Fibroblast of skin of right biceps (primary cell): ENCODE data around the gene SLC9A7.

Experiments
- DNase-seq: peaks from one replicate; pipeline ENCODE4 v3.0.0-alpha.2; 2013

The SLC9A7 gene

DNA sequence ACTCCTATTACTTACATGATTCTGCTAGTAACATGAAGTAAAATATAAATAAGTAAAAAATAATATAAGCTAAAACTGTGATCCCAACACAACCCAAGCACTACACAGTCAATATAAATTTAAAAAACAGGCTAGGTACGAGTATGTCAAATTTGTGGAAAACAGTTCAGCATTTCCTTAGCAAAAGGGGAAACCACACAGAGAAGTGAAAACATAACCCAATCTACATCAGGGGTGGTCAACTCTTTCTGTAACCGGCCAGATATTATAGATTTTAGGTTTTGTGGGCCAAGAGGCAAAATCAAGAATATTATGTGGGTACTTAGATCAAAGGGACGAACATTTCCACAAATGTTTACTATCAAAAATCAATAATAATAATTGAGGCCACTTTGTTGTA lies 115.3 kb downstream of the SLC9A7 start:
- DNase-seq: no peak

DNA sequence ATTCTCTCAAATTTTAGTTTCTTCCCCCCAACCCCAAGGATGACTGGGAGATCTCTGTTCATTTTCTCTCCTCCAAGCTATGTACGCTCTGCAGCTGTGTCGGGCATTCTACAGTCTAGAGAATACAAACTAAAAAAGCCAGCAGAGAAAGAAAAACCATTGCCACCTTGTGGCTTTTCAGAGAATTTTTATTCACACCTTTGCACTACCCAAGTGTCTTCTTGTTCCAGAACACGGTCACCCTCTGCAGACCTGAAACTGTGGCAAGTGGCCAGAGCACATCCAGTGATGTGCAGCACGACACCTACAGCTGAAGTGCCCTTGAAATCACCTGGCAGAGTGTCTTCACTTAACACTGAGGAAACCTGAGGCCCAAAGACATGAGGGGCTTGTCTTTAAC lies 116.8 kb downstream of the SLC9A7 start:
- peak; percentile 26 for DNase-seq

DNA sequence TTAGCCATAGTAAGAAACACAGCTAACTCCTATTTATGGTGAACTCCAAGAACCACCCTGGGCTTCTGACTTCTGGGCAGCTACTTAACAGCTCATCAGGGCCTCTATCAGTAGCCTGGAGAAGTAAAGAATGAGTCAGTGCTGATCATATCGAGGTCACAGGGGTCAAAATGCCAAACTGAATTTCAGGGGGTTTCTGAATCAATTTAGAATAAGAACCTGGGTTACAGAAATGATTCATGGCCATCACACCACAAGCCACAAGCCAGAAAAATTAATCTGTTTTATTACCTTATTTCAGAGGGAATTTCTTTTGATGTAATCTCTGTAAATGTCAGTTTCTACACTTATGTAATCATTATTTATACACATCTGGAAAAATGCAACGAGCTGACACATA lies 121.0 kb downstream of the SLC9A7 start:
- peak; percentile 59 for DNase-seq

GRCh38 chrX:46636223-46636622 lies 122.7 kb downstream of the SLC9A7 start:
- DNase-seq: no peak

- no peak for DNase-seq
These were observed 123.7 kb downstream of the SLC9A7 start for GRCh38 chrX:46635186-46635585.

DNA sequence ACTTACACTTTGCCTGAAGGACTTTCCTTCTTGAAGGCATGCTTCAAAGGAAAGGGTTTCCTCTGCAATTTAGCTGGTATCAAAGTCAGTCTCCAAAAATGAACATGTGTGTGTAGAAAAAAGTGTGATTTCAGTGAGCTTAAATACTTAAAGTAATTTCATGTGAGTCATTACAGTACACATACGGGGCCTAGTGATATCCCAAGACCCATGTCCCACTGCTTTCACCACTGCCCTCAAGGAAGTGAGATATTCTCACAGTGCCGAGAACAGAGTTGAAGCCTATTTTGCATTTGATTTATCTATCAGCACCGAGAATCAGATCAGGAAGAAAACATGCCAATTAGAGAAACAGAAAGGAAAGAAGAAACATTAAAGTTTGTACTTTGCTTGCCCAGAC lies 124.3 kb downstream of the SLC9A7 start:
- DNase-seq: no peak

GRCh38 chrX:46630141-46630540 lies 128.8 kb downstream of the SLC9A7 start:
- DNase-seq: peak; percentile 42

DNA sequence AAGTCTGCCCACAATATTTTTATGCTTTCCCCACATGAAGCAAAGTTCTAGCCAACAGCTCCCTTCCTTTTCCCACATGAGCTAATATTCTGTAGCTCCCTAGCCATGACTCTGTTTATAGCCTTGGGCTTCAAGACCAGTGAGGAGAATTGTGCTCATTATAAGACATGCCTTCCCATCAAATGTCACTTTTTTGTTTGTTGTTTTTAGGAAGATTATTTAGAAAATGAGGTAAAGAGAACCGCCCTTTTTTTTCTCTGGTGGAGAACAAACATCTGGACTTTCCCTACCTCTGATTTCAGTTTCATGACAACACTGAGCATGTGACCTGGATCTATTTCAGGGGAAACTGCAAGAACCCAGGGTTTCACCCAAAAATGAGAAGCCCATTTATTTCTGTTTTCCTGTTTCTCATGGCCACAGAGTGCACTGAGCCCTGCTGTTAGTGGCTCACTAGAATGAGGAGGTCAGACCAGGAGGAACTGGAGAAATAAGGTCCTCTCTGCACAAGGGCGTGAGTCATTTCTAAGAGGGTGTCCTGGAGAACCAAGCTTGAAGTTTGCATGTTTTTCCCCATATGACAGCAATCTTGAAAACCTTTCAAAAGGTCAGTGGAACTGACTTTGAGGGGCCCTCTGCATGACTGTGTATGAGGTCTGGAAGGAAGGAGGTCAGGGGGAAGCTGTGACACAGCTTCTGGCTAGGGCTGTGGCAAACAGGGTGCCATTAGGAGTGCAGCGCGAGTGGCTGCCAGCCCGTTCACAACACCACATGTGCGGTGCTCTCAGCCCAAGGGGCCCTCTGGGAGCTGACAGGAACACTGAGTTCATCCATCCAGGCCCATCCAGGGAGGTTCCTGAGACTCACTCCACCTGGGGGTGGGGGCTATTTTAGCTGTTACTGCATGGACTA lies 130.2 kb downstream of the SLC9A7 start:
- peak; percentile 11 for DNase-seq

DNA sequence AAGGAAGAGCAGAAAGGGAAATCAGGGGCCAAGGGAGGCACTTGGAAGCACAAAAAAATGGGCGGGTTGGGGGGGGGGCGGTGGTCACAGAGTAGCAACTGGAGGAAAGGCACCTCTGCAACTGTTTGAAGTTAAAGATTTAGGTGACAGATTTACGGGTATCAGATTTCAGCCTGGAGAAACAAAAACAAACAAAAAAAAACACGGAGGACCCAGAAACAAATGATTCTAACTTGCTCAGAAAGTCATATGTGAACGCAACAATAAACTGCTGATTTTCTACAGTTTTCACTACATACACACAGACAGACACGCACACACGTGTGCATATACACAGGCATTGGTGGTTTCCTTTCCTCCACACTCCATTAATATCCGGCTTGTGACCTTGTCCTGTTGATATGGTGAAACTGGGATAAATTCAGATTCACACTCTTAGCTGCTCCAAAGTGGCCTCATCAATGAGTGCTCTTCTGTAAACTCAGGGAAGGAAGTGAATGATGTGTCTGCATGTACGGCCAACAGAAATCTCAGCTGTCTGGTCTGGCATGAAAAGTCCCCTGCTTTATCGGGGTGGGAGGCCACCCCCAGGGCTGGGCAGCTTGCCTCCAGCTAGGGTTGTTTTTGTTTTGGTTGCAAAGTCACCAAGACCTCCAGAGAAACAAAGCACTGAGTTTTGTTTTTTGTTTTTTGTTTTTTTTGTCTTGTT lies 131.1 kb downstream of the SLC9A7 start:
- DNase-seq: no peak

DNA sequence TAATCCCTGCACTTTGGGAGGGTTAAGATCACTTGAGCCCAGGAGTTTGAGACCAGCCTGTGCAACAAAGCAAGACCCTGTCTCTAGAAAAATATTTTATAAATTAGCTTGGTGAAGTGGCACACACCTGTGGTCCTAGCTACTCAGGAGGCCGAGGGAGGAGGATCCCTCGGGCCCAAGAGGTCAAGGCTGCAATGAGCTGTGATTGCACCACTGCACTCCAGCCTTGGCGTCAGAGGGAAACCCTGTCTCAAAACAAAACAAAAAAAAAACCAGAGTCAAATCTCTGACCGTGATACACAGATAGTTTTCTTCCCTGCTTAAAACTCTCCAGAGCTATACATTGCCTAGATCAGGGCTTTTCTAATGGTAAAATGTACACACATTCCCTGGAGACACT lies 131.9 kb downstream of the SLC9A7 start:
- no peak for DNase-seq

- no peak for DNase-seq
These were observed 132.4 kb downstream of the SLC9A7 start for GRCh38 chrX:46626566-46626965.

GRCh38 chrX:46624090-46624786 lies 134.7 kb downstream of the SLC9A7 start:
- no peak for DNase-seq

DNA sequence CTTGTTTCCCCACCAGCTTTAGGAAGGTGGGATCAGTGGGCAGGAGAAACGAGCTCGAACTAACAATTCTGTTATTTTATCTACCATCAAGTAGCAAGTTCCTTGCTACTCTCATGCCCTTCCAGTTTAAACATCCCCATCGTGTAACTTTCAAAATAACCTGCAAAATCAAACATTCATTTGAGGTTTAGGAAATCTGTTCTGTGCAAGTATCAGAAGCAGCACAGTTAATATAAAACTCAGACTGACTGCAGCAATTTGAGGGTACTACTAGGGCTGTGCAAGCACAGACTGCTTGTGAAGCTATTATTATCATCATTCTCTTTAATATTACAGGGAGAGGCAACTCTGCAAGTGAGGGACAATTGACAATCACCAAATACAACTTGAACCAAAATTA lies 137.3 kb downstream of the SLC9A7 start:
- DNase-seq: no peak

DNA sequence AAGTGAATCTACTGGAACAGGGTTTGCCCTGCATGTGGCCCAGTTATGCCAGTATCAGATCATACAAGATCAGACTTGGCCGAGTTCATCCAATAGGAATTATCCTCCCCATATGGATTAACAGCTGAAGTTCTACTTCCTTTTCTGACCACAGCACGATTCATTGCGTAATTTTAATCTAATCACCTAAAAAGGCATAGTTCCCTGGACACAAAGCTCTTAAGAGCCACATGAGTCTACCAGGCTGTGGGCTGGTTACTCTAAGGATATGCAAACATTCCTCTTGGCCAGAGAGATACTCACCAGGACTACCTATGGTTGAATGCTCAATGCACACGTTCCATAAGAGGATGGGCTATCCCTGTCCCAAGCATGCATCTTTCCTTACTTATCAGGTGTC lies 138.4 kb downstream of the SLC9A7 start:
- DNase-seq: no peak

DNA sequence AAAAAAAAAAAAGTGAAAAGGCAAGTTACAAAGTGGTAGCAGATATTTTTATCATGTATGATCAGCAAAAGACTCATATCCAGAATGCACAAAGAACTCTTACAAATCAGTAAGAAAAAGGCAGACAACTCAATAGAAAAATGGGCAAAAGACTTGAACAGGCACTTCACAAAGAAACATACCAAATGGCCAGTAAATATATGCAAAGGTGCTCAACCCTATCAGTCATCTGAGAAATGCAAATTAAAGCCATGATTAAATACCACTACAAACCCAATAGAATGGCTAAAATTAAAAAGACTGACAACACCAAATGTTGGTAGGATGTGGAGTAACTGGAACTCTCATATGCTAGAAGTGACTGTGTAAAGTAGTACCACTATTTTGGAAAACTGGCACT lies 140.0 kb downstream of the SLC9A7 start:
- no peak for DNase-seq

DNA sequence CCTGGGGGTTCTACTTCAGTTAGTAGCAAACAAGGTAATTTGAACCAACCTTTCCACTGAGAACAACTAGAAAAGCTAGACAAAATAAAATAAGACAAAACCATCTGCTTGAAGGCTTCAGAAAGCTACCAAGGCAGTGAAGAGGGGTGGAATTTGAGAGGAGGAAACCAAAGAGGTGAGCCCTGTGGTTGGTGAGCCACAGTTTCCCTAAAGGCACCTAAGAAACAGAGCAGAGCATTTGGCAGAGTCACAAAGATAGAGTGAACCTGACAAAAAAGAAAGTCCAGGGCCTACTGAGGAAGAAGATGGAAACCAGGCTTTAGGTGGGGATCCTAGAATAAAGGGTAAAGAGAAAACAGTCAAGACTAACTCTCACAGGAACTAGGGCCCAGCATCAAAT lies 141.0 kb downstream of the SLC9A7 start:
- DNase-seq: no peak

DNA sequence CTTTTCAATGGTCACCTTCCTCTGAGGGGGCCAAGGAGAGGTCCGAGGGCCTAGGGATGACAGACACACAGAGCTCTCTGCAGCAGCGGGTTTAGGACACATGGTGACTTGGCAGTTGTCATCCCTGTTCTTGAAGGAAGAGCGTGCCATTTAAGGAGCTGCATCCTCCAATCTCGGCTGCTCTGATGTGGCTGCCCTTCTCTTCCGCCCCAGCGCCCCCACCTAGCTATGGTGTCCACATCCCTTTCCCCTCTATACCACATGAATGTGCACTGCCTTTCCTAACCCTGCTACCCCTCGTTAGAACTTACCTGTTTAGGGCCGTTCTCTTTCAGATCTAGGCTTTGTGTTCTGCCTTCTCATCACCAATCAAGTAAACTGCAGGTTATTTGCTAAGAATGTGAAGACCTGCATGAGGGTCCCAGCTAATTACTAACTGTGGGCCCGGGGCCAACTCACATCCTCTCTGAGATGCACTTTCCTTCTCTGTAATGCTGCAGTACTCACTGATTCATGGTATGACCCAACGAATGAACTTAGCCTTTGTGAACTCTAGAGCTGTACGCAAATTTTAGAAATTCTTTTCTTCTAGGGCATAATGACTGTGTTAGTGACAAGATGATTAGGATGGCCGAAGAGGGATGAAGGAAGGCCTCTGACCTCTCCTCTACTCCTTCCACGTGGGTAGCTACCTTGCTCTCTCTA lies 147.1 kb downstream of the SLC9A7 start:
- DNase-seq: no peak

GRCh38 chrX:46610070-46610658 lies 148.8 kb downstream of the SLC9A7 start:
- DNase-seq: no peak

DNA sequence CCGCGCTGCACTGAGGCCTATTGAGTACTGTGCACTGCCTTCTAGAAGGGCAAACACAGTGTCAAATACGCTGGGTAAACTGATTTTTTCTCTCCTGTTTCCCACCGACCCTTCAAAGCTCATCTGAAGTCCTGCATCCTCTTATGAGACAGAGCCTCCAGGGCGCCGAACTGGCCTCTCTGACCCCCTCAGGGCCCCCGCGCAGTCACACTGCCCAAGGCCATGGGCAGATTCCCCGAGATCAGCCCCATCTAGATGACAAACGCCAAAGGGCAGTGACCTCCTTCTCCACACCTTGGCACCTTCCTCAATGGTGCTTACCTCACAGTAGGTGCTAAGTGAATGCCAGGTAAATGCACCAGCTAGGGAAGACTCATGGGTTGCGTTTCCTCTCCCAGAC lies 151.0 kb downstream of the SLC9A7 start:
- no peak for DNase-seq

DNA sequence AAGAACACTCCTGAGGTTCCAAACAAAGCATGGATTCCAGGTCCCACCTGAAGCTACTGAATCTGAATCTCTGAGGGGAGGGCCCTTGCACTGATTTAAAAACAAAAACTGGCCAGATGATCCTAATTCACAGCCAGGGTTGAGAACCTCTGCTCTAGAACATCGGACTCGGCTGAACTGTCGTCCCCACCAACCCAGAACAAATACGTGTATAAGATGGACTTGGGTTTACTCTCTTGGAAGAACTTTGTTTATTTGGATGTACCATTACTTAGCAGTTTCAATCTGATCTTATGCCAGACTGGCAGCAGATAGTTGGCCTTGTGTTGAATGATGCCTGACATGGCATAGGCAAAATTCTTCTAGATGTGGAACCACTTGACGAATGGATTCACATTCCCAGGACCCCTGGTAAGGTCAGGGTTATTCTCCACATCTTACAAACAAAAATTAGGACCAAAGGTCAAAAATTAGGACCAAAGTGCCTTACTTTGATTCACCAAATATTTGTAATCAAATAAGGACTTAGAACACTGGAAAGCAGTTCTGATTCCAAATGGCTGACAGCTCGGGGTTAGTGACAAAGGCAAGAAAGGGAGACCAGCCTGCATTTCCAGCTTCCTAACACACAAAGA lies 156.3 kb downstream of the SLC9A7 start:
- no peak for DNase-seq

DNA sequence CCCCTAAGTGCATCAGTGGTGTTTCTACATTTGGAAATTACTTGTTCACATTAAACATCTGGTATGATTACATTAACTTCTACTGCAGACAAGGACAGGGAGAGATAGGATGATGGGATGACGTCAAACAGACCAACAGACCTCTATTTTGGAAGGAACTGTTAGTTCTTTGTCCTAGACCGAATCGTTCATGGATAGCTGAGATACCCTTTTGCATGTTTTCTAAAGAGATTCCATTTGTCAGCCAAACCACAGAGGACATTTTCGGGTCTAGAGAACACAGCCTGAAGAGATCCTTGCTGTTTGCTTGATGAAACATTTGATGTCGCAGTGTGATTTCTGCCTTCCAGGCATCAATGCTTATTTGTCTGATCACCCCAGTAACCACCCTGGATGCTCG lies 157.6 kb downstream of the SLC9A7 start:
- peak; percentile 15 for DNase-seq

DNA sequence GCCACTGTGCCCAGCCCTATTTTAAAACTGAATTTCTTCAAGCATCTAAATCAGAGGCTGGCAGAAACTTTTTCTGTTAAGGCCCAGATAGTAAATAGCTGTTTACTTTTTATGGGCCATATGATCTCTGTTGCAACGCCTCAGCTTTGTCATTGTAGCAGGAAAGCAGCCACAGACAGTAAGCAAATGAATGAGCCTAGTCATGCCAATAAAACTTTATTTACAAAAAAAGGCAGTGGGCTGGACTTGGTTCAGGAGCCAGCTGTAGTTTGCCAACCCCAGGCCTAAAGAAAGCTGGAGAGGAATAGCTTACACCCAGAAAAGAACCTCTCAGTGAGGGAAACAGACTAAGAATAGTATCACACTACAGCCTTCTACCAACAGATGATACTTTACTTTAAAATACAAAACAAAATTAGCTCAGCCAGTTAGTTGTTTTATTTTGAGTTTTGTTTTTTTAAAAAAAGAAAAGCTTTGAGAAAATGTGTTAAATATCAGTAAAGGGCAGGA lies 159.8 kb downstream of the SLC9A7 start:
- DNase-seq: no peak
